ENCODE measurements around the gene KCNIP1.

- TF ChIP-seq CTCF (IDR thresholded peaks at IDR 0.05) (no peak), POLR2A (IDR thresholded peaks at IDR 0.05) (no peak), POLR2AphosphoS5 (IDR thresholded peaks at IDR 0.05) (no peak), EP300 (IDR thresholded peaks at IDR 0.05; ENCODE audit: low read depth) (no peak)
These were observed at the start of gene KCNIP1 for GRCh38 chr5:170503990-170504596.

All from transverse colon (tissue), 4 donors.